HepG2 (cell line): ENCODE data around the gene FAM83G. TPM values are rescaled to one million over a fixed set of nuclear protein-coding genes. Genes with fewer than 3 reads are reported as not detected.

Experiments used
- ATAC-seq: fragments of 200-7000 bp; cut with Tn5 transposase; 3 replicates; pipeline ENCODE4 v1.9.1; 2020; ENCODE audit warnings: mild to moderate bottlenecking, moderate library complexity
- BruUV-seq: library from RNA; stranded (reverse); fragments of 400-500 nt; replicated peaks from 2 replicates; lab custom pipeline; 2021; lab: Mats Ljungman, UMichigan
- CTCF ChIA-PET: fragments of 300-600 bp; formaldehyde crosslinking; extraction: SDS; loops from one replicate; lab custom pipeline; 2021; ENCODE audit warnings: low total read pairs, inconsistent platforms, low intra/inter-chr PET ratio; lab: Yijun Ruan, JAX
- POLR2A ChIA-PET: fragments of 350-600 bp; sonication (Branson Sonifier 250); formaldehyde crosslinking; loops from one replicate; lab custom pipeline; 2020; ENCODE audit warnings: antibody characterized with exemption, inconsistent platforms; lab: Yijun Ruan, JAX
- DNase-seq: peaks from one replicate; pipeline ENCODE4 v3.0.0-alpha.2; 2015; ENCODE audit warnings: low spot score
- FAIRE-seq: peaks from 3 replicates; lab custom pipeline; 2011; peaks lifted over from hg19 to GRCh38; lab: Jason Lieb, UNC
- H2AFZ ChIP-seq: one replicate; pipeline ENCODE4 v1.6.1; 2011; ENCODE audit warnings: low read length, inconsistent platforms
- H3K27ac ChIP-seq: fragments of 300-600 bp; 3 replicates; pipeline ENCODE4 v1.8.0; 2011; ENCODE audit warnings: mixed run types, mild to moderate bottlenecking, mixed read lengths, low read length, inconsistent platforms; ENCODE audit not compliant: insufficient read depth; ENCODE audit errors: extremely low read length
- H3K27me3 ChIP-seq, 2 experiments: fragments of 200-600 bp in 1 of 2; 2 replicates in 1 of 2; 3 replicates in 1 of 2; pipeline versions ENCODE4 v1.6.0 to v1.8.0; 2011; ENCODE audit warnings: low read length in 2 of 2, mild to moderate bottlenecking in 2 of 2, moderate library complexity in 2 of 2, inconsistent platforms in 1 of 2; ENCODE audit not compliant: insufficient read depth in 2 of 2, control insufficient read depth in 1 of 2
- H3K36me3 ChIP-seq, 2 experiments: fragments of 200-600 bp in 1 of 2; replicated peaks in 1 of 2; 2 replicates in 1 of 2; 3 replicates in 1 of 2; pipeline versions ENCODE4 v1.5.1 to v1.8.0; 2011; ENCODE audit warnings: low read length in 2 of 2, inconsistent platforms in 1 of 2; ENCODE audit not compliant: insufficient read depth in 2 of 2, control insufficient read depth in 1 of 2
- H3K4me1 ChIP-seq: 2 replicates; pipeline ENCODE4 v1.5.1; 2012; ENCODE audit warnings: low read length, inconsistent platforms; ENCODE audit not compliant: insufficient read depth
- H3K4me2 ChIP-seq: 2 replicates; pipeline ENCODE4 v1.6.0; 2011; ENCODE audit warnings: low read depth, low read length, inconsistent platforms
- H3K4me3 ChIP-seq, 3 experiments: fragments of 200-600 bp in 1 of 3; sonication (generic), shearing (Covaris generic) in 1 of 3; replicated peaks in 1 of 3; 2 replicates each; pipeline ENCODE4 v1.5.1; 2011 to 2016; ENCODE audit warnings: low read length in 3 of 3, inconsistent platforms in 2 of 3, low read depth in 2 of 3, mild to moderate bottlenecking in 2 of 3, control low read depth in 1 of 3, mixed read lengths in 1 of 3; ENCODE audit not compliant: insufficient read depth in 1 of 3
- H3K79me2 ChIP-seq: one replicate; pipeline ENCODE4 v1.6.1; 2011; ENCODE audit warnings: low read length, inconsistent platforms; ENCODE audit not compliant: insufficient read depth
- H3K9ac ChIP-seq: 2 replicates; pipeline ENCODE4 v1.6.0; 2011; ENCODE audit warnings: mild to moderate bottlenecking, low read depth, low read length, inconsistent platforms; ENCODE audit not compliant: insufficient read depth
- H3K9me3 ChIP-seq: 2 replicates; pipeline ENCODE4 v1.5.1; 2012; ENCODE audit warnings: mild to moderate bottlenecking, low read length
- H4K20me1 ChIP-seq: 2 replicates; pipeline ENCODE4 v1.6.0; 2011; ENCODE audit warnings: inconsistent platforms, mild to moderate bottlenecking, low read length, moderate library complexity; ENCODE audit not compliant: insufficient read depth
- AKAP8 ChIP-seq: sonication (generic); formaldehyde crosslinking; IDR thresholded peaks from 2 replicates; pipeline ENCODE4 v1.5.1; 2020; ENCODE audit warnings: mild to moderate bottlenecking, missing genetic modification reagents
- FOSL1 ChIP-seq: sonication (generic); formaldehyde crosslinking; IDR thresholded peaks from 2 replicates; pipeline ENCODE4 v1.9.0; 2021; ENCODE audit warnings: missing genetic modification reagents, borderline replicate concordance
- FOXA3 ChIP-seq: IDR thresholded peaks from 2 replicates; pipeline ENCODE4 v1.6.1; 2016; ENCODE audit warnings: missing genetic modification reagents, missing compliant biosample characterization
- KDM2A ChIP-seq: sonication (generic); formaldehyde crosslinking; IDR thresholded peaks from 2 replicates; pipeline ENCODE4 v1.4.0; 2020; ENCODE audit warnings: low read depth, missing genetic modification reagents, borderline replicate concordance
- MTF2 ChIP-seq: sonication (generic); formaldehyde crosslinking; IDR thresholded peaks from 2 replicates; pipeline ENCODE4 v1.5.0; 2020; ENCODE audit warnings: missing genetic modification reagents, borderline replicate concordance
- PCBP2 ChIP-seq: fragments of 200-400 bp; formaldehyde crosslinking; optimal IDR thresholded peaks from 2 replicates; pipeline ENCODE3; 2018; ENCODE audit warnings: low read length, low read depth; ENCODE audit not compliant: poor library complexity, severe bottlenecking
- PRPF4 ChIP-seq: fragments of 200-400 bp; formaldehyde crosslinking; IDR thresholded peaks from 2 replicates; pipeline ENCODE4 v1.6.1; 2016; ENCODE audit warnings: low read length, low read depth; ENCODE audit not compliant: poor library complexity, severe bottlenecking
- SMC3 ChIP-seq: IDR thresholded peaks from 2 replicates; pipeline ENCODE4 v1.6.1; 2011; ENCODE audit warnings: low read length, improper control_type of control experiment
- TAF1 ChIP-seq: sonication (generic); formaldehyde crosslinking; IDR thresholded peaks from 2 replicates; pipeline ENCODE4 v1.4.0; 2020; ENCODE audit warnings: missing genetic modification reagents
- TARDBP ChIP-seq: sonication (generic); formaldehyde crosslinking; IDR thresholded peaks from 2 replicates; pipeline ENCODE4 v1.8.0; 2022; ENCODE audit warnings: mild to moderate bottlenecking, missing genetic modification reagents
- ZBTB7B ChIP-seq: sonication (generic); formaldehyde crosslinking; IDR thresholded peaks from 2 replicates; pipeline ENCODE4 v1.4.0; 2020; ENCODE audit warnings: missing genetic modification reagents
- ZFP1 ChIP-seq: IDR thresholded peaks from 2 replicates; pipeline ENCODE4 v1.6.1; 2016
- ZNF205 ChIP-seq: IDR thresholded peaks from 2 replicates; pipeline ENCODE4 v1.6.1; 2018; ENCODE audit warnings: missing biosample characterization, missing genetic modification reagents
- ZNF292 ChIP-seq: sonication (generic); formaldehyde crosslinking; IDR thresholded peaks from 2 replicates; pipeline ENCODE4 v1.8.1; 2022; ENCODE audit warnings: mild to moderate bottlenecking, low read depth, missing genetic modification reagents, borderline replicate concordance
- ZNF629 ChIP-seq: sonication (generic); formaldehyde crosslinking; conservative IDR thresholded peaks from 2 replicates; pipeline ENCODE4 v1.5.0; 2020; ENCODE audit warnings: missing genetic modification reagents
- ZNF672 ChIP-seq: sonication (generic); formaldehyde crosslinking; IDR thresholded peaks from 2 replicates; pipeline ENCODE4 v1.8.1; 2022; ENCODE audit warnings: missing genetic modification reagents
- ZNF788 ChIP-seq: sonication (generic); formaldehyde crosslinking; IDR thresholded peaks from 2 replicates; pipeline ENCODE4 v1.5.0; 2020; ENCODE audit warnings: mild to moderate bottlenecking, missing genetic modification reagents, borderline replicate concordance
- WGBS: methylation state at CpG from one replicate; pipeline ENCODE4 v1.1.6; 2017; ENCODE audit warnings: low lambda C conversion rate; 5-methylcytosine and 5-hydroxymethylcytosine counted together
- in situ Hi-C: cut with HindIII; loops from 2 replicates; pipeline ENCODE4 v1.10.0; 2017; ENCODE audit warnings: low pct_unique_long_range_greater_than_20kb; ENCODE audit not compliant: extremely low pct_ligation_motif_present
- intact Hi-C: fragments of 100-400 bp; cut with micrococcal nuclease; formaldehyde crosslinking; loops from one replicate; pipeline ENCODE4 v1.10.0; 2022; ENCODE audit not compliant: unreplicated experiment
- polyA plus RNA-seq, 8 experiments: library from polyadenylated mRNA; depleted of rRNA in 3 of 8; stranded (reverse) in 7 of 8; unstranded in 1 of 8; fragments of >200 nt; fragmentation: Illumina TruSeq in 4 of 8; extraction: Trizol in 4 of 8; gene quantifications; 2 replicates each; pipeline versions ENCODE4 v1.2.1 to v1.2.3, GENCODE V29; 2011 to 2016; ENCODE audit warnings: low read depth in 4 of 8, missing spikeins in 1 of 8, mixed read lengths in 1 of 8; ENCODE audit not compliant: insufficient read depth in 1 of 8
- total RNA-seq, 5 experiments: library from RNA; depleted of rRNA; stranded (reverse); fragments of >200 nt; fragmentation: Illumina TruSeq; extraction: Trizol; gene quantifications; 2 replicates each; pipeline ENCODE4 v1.2.3, GENCODE V29; 2016; ENCODE audit warnings: low read depth in 1 of 5
- TF ChIP-seq, protein P1 (sequence below): IDR thresholded peaks from 2 replicates; pipeline ENCODE4 v1.6.1; 2016

The FAM83G gene
- total and polyA plus RNA-seq, 2 of the 13 experiments (the other 11 are each of a cell fraction or from before 2014, with no cell fraction given) = 13.7 to 18.6 TPM

DNA sequence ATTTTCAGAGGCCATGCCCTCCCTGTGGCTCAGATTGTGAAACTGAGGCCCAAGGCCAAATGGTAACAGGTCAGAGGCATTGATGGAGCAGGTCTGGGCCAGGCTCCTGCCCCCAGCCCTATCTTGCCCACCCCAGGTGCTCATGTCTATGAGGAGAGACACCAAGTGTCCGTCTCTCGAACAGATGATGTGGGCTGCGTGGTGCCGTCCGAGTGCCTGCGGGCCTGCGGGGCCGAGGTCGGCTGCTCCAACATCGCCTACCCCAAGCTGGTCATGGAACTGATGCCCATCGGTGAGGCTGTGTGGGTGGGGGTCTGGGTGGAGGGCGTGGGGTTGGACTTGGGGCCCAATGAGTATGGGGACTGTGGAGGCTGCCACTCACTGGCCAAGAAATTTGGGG, 8.7 kb upstream of the FAM83G start:
- in situ Hi-C loops (no loop called here), intact Hi-C loops (no loop called here)
- Histone ChIP-seq H3K4me1 (peaks cover 73% of the 10 kb centered on the region), H4K20me1 (no peaks in the 10 kb centered on the region), H2AFZ (no peak overlapping the region), H3K79me2 (no peaks in the 10 kb centered on the region), H3K9me3 (no peaks in the 10 kb centered on the region), H3K36me3 (no peaks in the 10 kb centered on the region), H3K4me2 (peak overlapping the region; percentile 71; the same call in 1 of the 2 replicates), H3K27me3 (peaks cover 3 to 21% of the 10 kb centered on the region in 2 experiments; a peak in 3 of 5 replicates), H3K4me3 (0 out of 6 replicates have a peak overlapping the region, but pooled peaks of 1 of the 3 experiments have one; percentile 41), H3K27ac (no peak overlapping the region), H3K9ac (no peak overlapping the region)
- ChIA-PET CTCF (no interaction called here), POLR2A (interaction anchor here (1.0 kb wide), 1 partner anchor 9 kb away, joined by 3 read pairs; no protein-coding TSS in a partner anchor)
- ATAC-seq (no peak), FAIRE-seq (no peak), DNase-seq (no peak)
- WGBS = 89% methylated on average over 11 of the region's 12 CpGs
- TF ChIP-seq ZNF672 (CRISPR knock-in tag) (no peak), ZNF629 (CRISPR knock-in tag) (0 out of 2 replicates have a peak, but pooled peaks have one; percentile 6)
- no TSS peak for BruUV-seq

DNA sequence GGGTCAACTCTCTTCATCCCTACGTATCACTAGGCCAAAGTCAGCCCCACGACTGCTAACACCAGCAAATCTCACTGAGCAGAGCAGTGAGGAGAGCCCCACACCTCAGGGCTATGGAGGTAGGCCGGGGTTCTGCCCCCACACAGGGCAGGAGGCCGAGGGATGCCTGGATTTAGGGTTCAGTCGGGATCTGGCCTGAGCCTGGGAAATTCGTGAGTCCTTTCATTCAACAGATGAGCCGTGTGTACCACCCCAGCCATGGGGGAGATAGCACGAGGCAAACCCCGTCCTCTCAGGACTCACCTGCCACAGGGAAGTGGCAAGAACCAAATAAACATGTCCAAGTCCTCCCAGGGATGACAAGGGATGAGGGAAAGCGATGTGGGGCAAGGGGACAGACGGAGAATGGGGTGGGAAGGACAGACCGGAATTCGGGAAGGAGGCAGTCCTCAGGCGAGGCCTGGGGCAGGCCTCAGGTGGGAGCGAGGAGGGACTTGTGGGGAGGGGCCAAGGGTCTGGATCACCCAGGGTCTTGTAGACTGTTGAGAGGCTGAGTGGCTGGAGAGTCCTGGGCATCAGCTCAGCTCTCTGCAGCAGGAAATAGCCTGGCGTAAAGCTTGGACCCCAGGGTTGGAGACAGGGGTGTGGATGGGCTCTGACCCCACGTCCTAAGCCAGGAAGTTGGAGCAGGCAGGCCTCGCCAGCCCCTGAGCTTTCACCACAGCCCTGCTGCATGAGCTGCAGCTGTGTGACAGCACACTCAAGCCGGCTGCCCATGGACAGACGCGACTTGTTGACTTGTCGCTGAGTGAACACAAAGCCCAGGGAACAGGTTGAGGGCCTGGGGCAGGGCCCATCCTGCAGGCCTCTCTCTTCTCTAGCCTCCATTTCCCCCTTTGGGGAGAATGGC, 7.9 kb upstream of the FAM83G start:
- ATAC-seq (peak; percentile 51), FAIRE-seq (no peak), DNase-seq (no peak)
- H3K79me2 ChIP-seq = no peaks in the 10 kb centered on the region
- intact Hi-C loops (no loop called here), in situ Hi-C loops (no loop called here)
- H3K36me3 ChIP-seq = no peaks in the 10 kb centered on the region
- peak overlapping the region in 2 of 3 experiments; percentile 5 to 41; a peak in 1 of 6 replicates for H3K4me3 ChIP-seq
- ChIA-PET POLR2A (interaction anchor here (1.0 to 1.5 kb wide), 3 partner anchors 8 to 21 kb away, joined by 3 to 5 read pairs (median 3); no protein-coding TSS in a partner anchor), CTCF (no interaction called here)
- peak overlapping the region; percentile 43 for H2AFZ ChIP-seq
- 31% methylated on average over 15 of the region's 22 CpGs for WGBS
- peak overlapping the region; percentile 8; the same call in 1 of the 2 replicates for H3K9ac ChIP-seq
- peaks cover 76% of the 10 kb centered on the region for H3K4me1 ChIP-seq
- no peak overlapping the region for H3K27ac ChIP-seq
- H3K4me2 ChIP-seq = peak overlapping the region; percentile 71
- peaks cover 3 to 14% of the 10 kb centered on the region in 2 experiments; a peak in 3 of 5 replicates for H3K27me3 ChIP-seq
- H3K9me3 ChIP-seq = no peaks in the 10 kb centered on the region
- BruUV-seq = no TSS peak
- H4K20me1 ChIP-seq = no peaks in the 10 kb centered on the region
- TF ChIP-seq ZFP1 (CRISPR knock-in tag) = no peak
- no peak for TF ChIP-seq TAF1 (CRISPR knock-in tag)
- TF ChIP-seq, protein P1, sequence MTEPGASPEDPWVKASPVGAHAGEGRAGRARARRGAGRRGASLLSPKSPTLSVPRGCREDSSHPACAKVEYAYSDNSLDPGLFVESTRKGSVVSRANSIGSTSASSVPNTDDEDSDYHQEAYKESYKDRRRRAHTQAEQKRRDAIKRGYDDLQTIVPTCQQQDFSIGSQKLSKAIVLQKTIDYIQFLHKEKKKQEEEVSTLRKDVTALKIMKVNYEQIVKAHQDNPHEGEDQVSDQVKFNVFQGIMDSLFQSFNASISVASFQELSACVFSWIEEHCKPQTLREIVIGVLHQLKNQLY (CRISPR knock-in tag) = no peak
- TF ChIP-seq ZBTB7B (CRISPR knock-in tag) = no peak
- TF ChIP-seq FOXA3 (CRISPR knock-in tag) = 0 out of 2 replicates have a peak, but pooled peaks have one; percentile 26
- no peak for TF ChIP-seq SMC3
- TF ChIP-seq PRPF4 = no peak
- TF ChIP-seq ZNF205 (CRISPR knock-in tag) = no peak
- no peak for TF ChIP-seq AKAP8 (CRISPR knock-in tag)
- peak; percentile 87 for TF ChIP-seq ZNF292 (CRISPR knock-in tag)
- TF ChIP-seq TARDBP (CRISPR knock-in tag) = no peak
- no peak for TF ChIP-seq PCBP2
- no peak for TF ChIP-seq MTF2 (CRISPR knock-in tag)
- no peak for TF ChIP-seq FOSL1 (CRISPR knock-in tag)
- TF ChIP-seq ZNF788 (CRISPR knock-in tag) = peak; percentile 32; the same call in 1 of the 2 replicates
- TF ChIP-seq KDM2A = 0 out of 2 replicates have a peak, but pooled peaks have one; percentile 17
